Activated T-cell treated with anti-CD3 and anti-CD28 coated beads for 48 hours (primary cell): ENCODE measurements around the gene ARHGAP12.
"Not testable (repeated sequence)": the region's sequence is repeated elsewhere in the genome, so short reads cannot be mapped to it uniquely, and the experiment has no call there.

Experiments used
- DNase-seq: peaks from one replicate; pipeline ENCODE4 v3.0.0-alpha.2; 2020; ENCODE audit warnings: low read depth

Gene ARHGAP12

DNA sequence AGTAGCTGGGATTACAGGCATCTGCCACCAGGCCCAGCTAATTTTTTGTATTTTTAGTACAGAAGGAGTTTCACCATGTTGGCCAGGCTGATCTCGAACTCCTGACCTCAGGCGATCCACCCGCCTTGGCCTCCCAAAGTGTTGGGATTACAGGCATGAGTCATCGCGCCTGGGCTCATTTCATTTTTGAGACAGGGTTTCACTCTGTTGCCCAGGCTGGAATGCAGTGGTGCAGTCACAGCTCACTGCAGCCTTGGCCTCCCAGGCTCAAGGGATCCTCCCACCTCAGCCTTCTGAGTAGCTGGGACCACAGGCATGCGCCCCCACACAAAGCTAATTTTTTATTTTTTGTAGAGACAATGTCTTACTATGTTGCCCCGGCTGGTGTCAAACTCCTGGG, 159.7 kb downstream of the ARHGAP12 start:
- not testable (repeated sequence) for DNase-seq

DNA sequence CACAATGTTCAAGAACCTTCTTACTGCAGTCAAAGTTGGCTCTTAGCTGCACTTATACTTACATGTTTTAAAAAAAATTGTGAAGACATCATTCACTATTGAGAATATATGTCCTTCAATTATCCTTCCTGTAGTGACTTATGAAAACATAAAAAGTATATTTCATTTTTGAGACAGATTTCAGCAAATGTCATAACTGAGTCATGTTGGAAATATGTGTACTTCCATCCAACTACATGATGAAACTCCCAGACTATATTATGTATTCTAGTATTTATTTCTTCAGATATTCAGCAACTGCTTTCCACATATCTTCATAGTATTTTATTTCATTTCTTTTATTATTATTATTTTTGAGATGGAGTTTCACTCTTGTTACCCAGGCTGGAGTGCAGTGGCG, 160.2 kb downstream of the ARHGAP12 start:
- no peak for DNase-seq

DNA sequence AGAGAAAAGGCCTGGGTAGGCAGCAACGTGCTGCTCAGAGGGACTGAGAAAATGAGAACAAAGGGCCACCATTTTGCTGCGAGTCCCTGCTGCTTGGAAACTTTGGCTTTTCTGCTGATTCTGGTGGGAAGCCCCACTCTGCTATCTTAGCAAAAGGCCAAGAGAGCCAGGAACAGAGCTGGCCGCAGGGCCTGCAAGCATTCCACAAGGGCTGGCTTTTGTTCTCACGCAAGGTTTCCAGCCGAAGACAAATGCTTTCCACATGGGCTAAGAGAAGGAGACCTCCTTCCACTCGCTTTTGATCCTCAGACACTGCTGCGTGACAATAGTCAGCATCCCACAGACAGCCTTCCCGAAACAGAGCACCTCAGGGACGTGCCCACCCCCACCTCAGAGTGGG, 163.1 kb downstream of the ARHGAP12 start:
- no peak for DNase-seq

DNA sequence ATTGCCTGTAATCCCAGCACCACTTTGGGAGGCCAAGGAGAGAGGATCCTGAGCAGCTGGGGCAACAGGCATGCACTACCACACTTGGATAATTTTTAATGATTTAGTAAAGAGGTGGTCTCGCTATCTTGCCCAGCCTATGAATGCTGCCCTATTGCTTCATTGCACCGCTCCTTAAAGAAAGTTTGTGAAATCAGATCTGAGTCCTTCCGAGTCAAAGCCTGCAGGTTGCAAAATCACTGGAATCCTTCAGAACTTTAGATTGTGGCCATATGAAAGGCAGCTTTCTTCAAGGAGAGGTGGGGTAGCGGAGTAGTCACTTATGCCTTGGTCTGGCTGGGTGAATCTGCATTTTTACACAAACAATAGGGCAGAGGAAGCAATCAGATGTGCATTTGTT, 166.3 kb downstream of the ARHGAP12 start:
- DNase-seq = no peak

DNA sequence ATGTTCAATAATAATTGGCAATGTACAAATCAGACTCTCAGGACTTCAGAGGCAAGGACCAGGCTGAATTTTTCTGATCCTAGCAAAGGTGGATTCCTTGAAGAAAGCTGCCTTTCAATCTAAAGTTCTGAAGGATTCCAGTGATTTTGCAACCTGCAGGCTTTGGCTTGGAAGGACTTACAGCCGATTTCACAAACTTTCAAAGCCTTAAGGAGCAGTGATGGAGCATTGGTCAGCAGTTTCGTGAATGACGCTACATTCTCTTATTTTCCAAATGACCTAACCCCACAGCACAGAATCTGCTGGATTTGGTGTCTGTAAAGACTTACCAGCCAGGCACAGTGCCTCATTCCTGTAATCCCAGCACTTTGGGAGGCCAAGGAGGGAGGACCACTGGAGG, 167.5 kb downstream of the ARHGAP12 start:
- no peak for DNase-seq

DNA sequence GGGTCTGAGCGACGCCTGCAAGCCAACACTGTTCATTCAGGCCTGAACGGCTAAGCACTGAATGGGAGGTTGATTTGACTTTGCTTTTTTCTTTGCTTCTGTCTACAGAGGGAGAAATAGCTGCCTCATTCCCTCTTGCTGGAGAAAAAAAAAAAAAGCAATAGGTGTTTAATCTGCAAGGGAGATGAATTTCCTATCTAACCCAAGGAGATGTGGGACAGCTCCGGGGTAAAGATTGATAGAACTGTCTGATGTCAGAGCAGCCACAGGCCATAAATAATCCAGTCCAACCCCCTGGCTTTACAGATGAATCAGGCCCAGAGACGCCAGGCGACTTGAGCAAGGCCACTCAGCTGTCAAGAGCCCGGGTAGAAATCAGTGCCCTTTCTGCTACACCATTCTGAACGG, 168.0 kb downstream of the ARHGAP12 start:
- no peak for DNase-seq

DNA sequence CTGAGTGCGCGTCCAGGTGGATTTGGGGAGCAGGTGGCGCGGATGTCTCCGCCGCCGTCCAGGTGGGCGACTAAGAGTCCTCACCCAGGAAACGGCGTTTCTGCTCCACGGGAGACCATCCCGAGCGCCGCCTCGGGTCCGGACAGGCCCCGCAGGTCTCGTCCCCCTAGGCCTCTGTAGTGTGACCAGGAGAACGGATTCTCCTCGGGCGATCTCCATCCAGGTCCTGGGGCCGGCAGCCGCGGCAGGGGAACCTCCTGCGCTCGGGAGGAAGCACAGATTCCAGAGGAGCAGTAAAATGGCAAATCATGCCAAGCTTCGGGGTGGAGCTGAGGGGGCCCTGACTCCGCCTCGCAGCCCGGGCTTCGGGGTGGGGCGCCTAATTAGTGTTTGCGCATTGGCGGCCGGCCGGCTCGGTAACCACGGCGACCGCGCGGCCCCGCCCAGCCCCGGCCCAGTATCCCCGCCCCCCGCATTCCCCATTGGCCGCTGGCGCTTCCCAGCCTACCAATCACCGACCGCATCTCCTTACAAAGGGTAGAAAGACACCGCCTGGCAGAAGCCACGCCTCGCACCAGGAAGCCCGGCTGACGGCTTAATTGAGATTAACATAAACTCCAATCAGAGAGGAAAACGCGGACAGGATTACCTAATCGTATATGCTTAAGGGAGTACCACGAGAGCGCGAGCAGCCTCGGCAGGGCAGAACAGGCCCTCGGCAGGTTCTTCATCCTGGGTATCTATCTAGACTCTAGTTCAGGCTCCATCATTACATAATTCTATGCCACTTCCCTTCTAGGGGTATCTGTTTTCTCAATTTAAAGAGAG, 168.6 kb downstream of the ARHGAP12 start:
- DNase-seq = peak; percentile 93

DNA sequence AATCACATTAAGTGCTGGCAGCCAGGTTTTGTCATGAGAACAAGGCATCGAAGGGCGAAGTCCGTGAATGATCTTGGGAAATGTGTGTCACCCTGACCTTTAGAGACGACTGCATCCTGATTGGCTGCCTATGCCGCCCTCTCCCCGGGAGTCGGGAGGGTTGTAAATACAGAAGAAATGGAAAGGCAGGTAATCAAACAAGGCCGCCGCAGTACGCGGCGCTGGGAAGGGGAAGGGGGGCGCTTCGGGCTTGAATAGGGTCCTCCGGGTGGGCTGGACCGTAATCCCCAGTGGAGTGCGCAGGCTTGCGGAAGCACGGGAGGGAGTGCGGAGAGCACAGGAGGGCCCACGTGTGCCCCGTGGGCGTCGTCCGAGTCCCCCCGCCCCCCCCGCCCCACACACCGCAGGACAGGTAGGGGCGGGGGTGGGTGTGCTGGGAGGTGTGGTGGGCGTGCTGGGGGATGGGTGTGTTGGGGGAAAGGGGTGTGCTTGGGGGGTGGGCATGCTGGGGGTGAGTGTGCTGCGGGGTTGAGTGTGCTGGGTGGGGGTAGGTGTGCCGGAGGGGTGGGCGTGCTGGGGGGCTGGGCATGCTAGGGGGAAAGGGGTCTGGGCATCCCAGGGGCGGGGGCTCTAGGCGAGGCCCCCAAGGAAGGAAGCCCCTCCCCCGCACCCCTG, 169.4 kb downstream of the ARHGAP12 start:
- DNase-seq = peak; percentile 60

DNA sequence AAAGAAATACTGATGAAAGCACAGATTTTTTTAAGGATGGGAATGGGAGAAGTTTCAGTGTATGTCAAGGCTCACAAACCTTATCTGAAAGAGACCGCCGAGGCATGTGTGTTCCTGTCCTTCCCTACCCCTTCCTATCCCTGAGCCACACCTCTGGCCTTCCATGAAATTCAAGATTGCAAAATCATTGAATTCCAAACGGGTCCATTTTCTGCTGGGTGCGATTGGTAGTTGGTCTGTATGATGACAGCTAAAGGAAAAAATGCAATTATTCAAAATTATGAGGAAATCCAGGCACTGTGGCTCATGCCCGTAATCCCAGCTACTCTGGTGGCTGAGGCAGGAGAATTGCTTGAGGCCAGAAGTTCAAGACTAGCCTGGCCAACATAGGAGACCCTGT, 170.1 kb downstream of the ARHGAP12 start:
- DNase-seq = no peak

DNA sequence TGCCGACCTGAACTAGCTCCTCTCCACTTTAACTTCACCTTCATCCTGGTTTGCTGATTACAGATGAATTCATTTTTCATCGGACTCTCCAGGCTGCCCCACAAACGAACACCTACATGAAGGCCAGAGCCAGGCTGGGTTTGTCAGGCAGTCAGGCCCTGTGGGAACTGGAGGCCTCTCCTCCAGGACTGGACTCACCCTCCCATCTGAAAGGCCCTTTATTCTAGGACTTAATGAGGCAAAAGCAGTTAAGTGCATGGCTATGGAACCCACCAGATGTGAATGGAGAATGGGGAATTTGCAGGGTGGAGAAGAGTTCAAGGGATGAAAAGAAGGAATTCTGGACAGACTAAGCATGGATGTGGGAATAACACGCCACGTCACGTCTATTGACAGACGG, 170.8 kb downstream of the ARHGAP12 start:
- DNase-seq = no peak

DNA sequence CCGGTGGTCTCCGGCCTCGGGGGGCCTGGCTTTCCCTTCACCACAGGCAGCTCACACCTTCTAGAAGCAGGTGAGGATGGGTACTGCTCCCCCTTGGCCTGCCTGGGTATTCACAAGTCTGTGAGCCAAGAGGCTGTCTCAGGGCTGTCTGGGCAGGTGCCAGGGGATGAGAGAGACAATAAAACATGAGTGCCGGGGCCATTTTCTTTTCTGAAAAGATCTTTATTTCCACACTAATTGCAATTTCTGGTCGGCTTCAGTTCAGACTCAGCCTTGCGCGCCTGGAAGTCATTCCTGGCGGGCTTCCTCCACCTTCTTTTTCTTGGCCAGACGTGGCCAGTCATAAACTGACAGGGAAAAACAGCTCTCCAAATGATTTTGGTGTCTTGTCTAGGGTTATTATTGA, 171.2 kb downstream of the ARHGAP12 start:
- DNase-seq = no peak

DNA sequence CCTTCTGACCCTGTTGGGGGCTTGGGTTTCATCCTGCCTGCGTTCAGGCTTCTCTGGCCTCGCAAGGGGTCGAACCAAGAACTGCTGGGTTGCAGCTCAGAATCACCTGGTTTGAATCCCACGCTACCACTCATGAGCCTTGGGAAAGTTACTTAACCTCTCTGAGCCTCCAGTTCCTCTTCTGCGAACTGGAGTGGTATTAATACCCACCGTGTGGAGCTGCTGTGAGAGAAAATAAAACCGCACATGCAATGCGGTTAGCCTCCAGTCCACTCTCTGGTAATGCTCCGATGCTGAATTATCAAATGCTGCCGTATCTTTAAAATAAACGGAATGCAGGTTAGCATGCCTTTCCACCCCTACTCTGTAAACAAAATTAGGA, 171.9 kb downstream of the ARHGAP12 start:
- DNase-seq = no peak

DNA sequence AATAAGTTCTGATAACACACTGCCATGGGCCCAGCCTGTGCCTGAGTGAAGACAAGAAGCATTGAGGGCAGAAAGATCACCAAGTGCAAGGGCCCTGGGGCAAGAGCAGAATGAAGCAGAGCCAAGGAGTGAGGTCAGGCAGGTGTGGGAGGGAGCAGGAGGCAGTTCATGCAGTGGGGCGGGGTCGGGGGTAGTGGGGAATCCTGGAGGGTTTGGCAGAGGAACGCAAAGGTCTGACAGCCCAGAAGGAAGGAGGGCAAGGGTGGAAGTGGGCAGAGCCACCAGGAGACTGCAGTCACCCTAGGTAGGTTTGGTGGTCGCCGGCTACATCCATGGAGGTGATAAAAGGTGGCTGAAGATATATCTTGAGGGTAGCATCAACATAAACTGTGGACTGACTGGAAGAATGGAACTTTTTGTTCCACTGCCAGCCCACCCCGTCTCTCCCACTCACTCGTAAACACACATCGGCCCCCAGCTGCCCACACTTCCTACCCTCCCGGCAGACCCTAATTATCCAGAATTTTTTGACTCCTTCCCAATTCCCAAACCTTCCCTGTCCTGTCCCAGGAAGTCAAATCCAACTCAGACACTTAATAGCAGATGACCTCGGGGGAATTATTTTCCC, 172.4 kb downstream of the ARHGAP12 start:
- DNase-seq = no peak
